Lower lobe of right lung (tissue), 2 donors: Measurements from ENCODE around the gene LMO4. TPM values are rescaled to one million over a fixed set of nuclear protein-coding genes. Genes with fewer than 3 reads are reported as not detected.

Experiments
- ATAC-seq, 2 donors: fragments of 200-7000 bp; cut with Tn5 transposase; one replicate each; pipeline ENCODE4 v1.9.1; 2020 to 2022; ENCODE audit warnings: mild to moderate bottlenecking in 2 of 2, moderate library complexity in 2 of 2
- DNase-seq: peaks from one replicate; pipeline ENCODE4 v3.0.0-alpha.2; 2020
- H3K27ac ChIP-seq: fragments of 200-600 bp; one replicate; pipeline ENCODE4 v1.8.0; 2022
- H3K27me3 ChIP-seq: fragments of 200-600 bp; one replicate; pipeline ENCODE4 v1.8.0; 2022; ENCODE audit warnings: low read depth
- H3K36me3 ChIP-seq: fragments of 200-600 bp; one replicate; pipeline ENCODE4 v1.8.0; 2022; ENCODE audit warnings: mild to moderate bottlenecking
- H3K4me1 ChIP-seq: fragments of 200-600 bp; one replicate; pipeline ENCODE4 v1.8.0; 2022
- H3K4me3 ChIP-seq: fragments of 200-600 bp; one replicate; pipeline ENCODE4 v1.8.0; 2022; ENCODE audit warnings: mild to moderate bottlenecking
- H3K9me3 ChIP-seq: fragments of 200-600 bp; one replicate; pipeline ENCODE4 v1.8.0; 2022
- CTCF ChIP-seq: fragments of 200-600 bp; IDR thresholded peaks from one replicate; pipeline ENCODE4 v1.8.0; 2022; ENCODE audit warnings: antibody characterized with exemption, mild to moderate bottlenecking
- intact Hi-C: fragments of 100-400 bp; cut with DNase I; formaldehyde crosslinking; loops from one replicate; pipeline ENCODE4 v1.11.0; 2022
- total RNA-seq: library from RNA; stranded (reverse); fragmentation: NEBNext Ultra II Directional; extraction: Animal tissue kit (Norgen Biotek cat#: 25700); gene quantifications from one replicate; pipeline ENCODE4 v1.2.1, GENCODE V29; 2021
- donor health status: DM: no; HTN: yes; CAD: no; lungs with severe emphysema.

The LMO4 gene
- total RNA-seq, 1 donor from 2014 or later: 53.0 TPM

DNA sequence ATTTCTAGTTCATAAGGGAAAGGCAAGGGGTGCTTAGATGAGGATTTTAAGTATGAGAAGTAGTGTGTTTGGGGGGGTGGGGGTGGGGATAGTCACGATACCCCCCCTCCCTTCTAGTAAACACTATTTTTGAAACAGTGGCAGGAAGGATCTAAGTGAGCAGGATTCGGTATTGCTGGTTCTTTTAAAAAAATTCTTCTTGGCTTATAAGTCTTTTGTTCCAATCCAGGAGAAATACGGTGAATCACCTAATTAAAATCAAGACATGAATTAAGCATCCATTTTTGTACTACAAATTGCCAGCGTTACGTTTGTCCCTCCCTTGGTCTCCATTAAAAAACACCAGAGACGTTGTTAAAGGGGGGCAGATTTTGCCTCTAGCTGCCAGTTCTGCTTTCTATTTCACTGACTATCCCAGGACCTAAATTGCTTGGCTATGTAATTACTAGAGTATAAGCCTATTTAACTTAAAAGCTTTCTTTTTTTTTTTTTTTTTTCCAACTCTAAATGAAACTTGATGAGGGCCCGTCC is 911 bp downstream of the LMO4 start:
- Histone ChIP-seq H3K27ac (peak overlapping the region; percentile 95), H3K4me1 (peaks cover 37% of the 10 kb centered on the region), H3K4me3 (peak overlapping the region; percentile 87), H3K27me3 (no peaks in the 10 kb centered on the region), H3K36me3 (peaks cover 4% of the 10 kb centered on the region), H3K9me3 (no peaks in the 10 kb centered on the region)
- no peak for DNase-seq
- intact Hi-C loops: no loop called here
- ATAC-seq: no peak
- TF ChIP-seq CTCF: no peak

- Histone ChIP-seq H3K27me3 (no peaks in the 10 kb centered on the region), H3K9me3 (no peaks in the 10 kb centered on the region), H3K27ac (peak overlapping the region; percentile 95), H3K4me1 (peaks cover 37% of the 10 kb centered on the region), H3K4me3 (peak overlapping the region; percentile 87), H3K36me3 (peaks cover 4% of the 10 kb centered on the region)
- TF ChIP-seq CTCF: no peak
- ATAC-seq (no peak), DNase-seq (no peak)
- intact Hi-C loops: no loop called here
Measured at GRCh38 chr1:87330057-87330884, 1.6 kb downstream of the LMO4 start.

DNA sequence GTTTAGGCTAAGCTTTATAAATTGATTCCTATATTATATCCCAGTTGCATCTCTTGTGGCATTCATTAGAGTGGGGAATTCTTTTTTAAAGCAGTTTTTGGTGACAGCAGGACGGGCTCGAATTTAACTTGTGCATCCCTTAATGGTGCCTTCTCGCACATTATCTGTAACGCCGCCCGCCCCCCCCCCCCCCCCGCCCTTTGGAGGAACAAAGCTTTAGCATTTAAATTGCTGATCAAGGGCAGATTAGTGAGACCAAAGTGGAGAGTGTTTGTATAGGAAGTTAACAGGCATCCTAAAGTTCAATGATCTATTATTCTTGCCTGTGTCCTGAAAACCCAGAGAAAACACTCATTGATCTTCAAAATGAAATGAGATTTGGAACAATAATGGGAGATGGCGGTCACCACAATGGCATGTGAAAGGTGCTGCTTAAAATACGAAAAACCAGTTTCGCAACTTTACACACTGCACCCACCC is 2.2 kb downstream of the LMO4 start:
- Histone ChIP-seq H3K4me3 (peak overlapping the region; percentile 87), H3K27ac (peak overlapping the region; percentile 95), H3K9me3 (no peaks in the 10 kb centered on the region), H3K4me1 (peaks cover 42% of the 10 kb centered on the region), H3K36me3 (peaks cover 4% of the 10 kb centered on the region), H3K27me3 (no peaks in the 10 kb centered on the region)
- DNase-seq (no peak), ATAC-seq (no peak)
- intact Hi-C loops: no loop called here
- TF ChIP-seq CTCF: no peak

GRCh38 chr1:87331365-87332241 is 2.9 kb downstream of the LMO4 start:
- Histone ChIP-seq H3K4me1 (peaks cover 48% of the 10 kb centered on the region), H3K27me3 (no peaks in the 10 kb centered on the region), H3K4me3 (peak overlapping the region; percentile 87), H3K36me3 (peaks cover 4% of the 10 kb centered on the region), H3K9me3 (no peaks in the 10 kb centered on the region), H3K27ac (peak overlapping the region; percentile 95)
- DNase-seq (peak; percentile 86), ATAC-seq (peak; percentile 67 to 74)
- TF ChIP-seq CTCF: no peak
- intact Hi-C loops: no loop called here

DNA sequence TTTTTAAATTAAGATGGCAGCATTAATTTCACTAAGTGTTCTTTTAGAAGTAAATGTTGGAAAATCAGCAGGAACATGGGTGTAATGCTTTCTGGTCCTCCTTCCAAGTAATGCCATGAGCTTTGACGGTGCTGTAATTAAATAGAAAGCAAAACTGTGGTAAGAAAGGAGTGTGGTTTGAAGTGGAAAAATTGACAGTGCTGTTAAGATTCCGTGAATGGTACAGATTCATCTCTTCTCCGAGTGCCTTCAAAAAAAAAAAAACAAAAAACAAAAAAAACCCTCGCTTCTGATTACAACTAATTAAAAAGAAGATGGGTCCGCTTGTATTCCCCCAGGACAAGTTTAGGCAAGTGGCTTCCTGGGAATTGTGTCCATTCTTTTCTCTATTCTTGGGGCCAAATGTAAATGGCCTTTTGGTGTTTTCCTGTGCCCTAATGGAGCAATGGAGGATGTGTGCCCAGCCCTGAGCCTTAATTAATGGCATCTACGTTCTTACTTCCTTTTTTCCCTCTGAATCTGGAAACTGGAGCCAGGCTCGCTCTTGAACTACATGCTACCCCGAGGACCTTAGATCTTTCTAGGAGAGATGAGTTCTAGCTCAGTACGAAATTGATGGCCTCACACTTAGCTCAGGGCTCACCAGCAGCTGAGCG is 5.1 kb downstream of the LMO4 start:
- peak overlapping the region; percentile 87 for H3K4me3 ChIP-seq
- ATAC-seq (no peak), DNase-seq (no peak)
- peak overlapping the region; percentile 83 for H3K27ac ChIP-seq
- H3K27me3 ChIP-seq: no peaks in the 10 kb centered on the region
- H3K9me3 ChIP-seq: no peaks in the 10 kb centered on the region
- H3K36me3 ChIP-seq: peaks cover 14% of the 10 kb centered on the region
- intact Hi-C loops: no loop called here
- TF ChIP-seq CTCF: no peak
- peaks cover 60% of the 10 kb centered on the region for H3K4me1 ChIP-seq
